Mammary epithelial cell (primary cell): ENCODE measurements around the gene IBA57.

Experiments
- EZH2 ChIP-seq: IDR thresholded peaks from 2 replicates; pipeline ENCODE4 v1.6.1; 2012; ENCODE audit warnings: low read length, inconsistent platforms, borderline replicate concordance
- TF ChIP-seq, protein P1 (sequence below), 2 donors: IDR thresholded peaks in 1 of 2; conservative IDR thresholded peaks in 1 of 2; 2 replicates each; pipeline ENCODE4 v1.5.1; 2011 to 2012; ENCODE audit warnings: inconsistent platforms in 2 of 2, low read length in 2 of 2, mild to moderate bottlenecking in 2 of 2, control low read depth in 1 of 2, low read depth in 1 of 2; ENCODE audit not compliant: insufficient read depth in 1 of 2; ENCODE audit errors: extremely low read depth in 1 of 2

DNA sequence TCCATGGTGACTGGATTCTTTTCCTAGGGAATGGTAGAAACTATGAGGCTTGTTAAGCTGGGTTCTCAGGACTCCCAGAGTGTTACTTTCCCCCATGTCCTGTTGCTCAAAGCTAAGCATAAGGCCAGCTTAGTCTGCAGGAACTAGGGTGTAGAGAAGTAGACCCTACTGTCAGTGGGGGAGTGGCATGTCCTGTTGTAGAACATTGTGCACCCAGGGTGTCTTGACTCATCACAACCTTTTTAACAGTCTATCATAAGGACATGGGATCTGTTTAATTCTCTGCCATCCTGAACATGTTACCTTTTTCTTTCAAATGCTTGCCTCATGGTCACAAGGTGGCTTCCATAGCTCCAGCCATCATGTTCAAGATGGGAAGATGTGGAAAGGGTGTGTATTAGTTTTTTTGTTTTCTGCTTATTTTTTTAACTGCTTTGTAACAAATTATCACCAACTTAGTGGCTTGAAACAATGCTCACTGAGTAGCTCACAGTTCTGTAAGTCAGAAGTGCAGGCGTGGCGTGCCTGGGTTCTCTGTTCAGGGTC lies 59.6 kb downstream of the IBA57 start:
- TF ChIP-seq, protein P1, sequence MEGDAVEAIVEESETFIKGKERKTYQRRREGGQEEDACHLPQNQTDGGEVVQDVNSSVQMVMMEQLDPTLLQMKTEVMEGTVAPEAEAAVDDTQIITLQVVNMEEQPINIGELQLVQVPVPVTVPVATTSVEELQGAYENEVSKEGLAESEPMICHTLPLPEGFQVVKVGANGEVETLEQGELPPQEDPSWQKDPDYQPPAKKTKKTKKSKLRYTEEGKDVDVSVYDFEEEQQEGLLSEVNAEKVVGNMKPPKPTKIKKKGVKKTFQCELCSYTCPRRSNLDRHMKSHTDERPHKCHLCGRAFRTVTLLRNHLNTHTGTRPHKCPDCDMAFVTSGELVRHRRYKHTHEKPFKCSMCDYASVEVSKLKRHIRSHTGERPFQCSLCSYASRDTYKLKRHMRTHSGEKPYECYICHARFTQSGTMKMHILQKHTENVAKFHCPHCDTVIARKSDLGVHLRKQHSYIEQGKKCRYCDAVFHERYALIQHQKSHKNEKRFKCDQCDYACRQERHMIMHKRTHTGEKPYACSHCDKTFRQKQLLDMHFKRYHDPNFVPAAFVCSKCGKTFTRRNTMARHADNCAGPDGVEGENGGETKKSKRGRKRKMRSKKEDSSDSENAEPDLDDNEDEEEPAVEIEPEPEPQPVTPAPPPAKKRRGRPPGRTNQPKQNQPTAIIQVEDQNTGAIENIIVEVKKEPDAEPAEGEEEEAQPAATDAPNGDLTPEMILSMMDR (conservative IDR thresholded peaks at IDR 0.05 in 1 of 2, IDR thresholded peaks at IDR 0.05 in 1 of 2; ENCODE audit: extremely low read depth in 1 of 2, insufficient read depth in 1 of 2, low read depth in 1 of 2, low read length in 2 of 2) = no peak
- TF ChIP-seq EZH2 = no peak
